H1 (cell line): ENCODE results near the gene YAP1.

Experiments
- BCL11A ChIP-seq, 2 experiments: IDR thresholded peaks; one replicate each; pipeline ENCODE4 v1.6.1; 2011; ENCODE audit warnings: low read depth in 2 of 2, low read length in 2 of 2, mild to moderate bottlenecking in 2 of 2
- CHD1 ChIP-seq: IDR thresholded peaks from 2 replicates; pipeline ENCODE4 v1.6.1; 2012; ENCODE audit warnings: low read depth, low read length, improper control_type of control experiment
- CTCF ChIP-seq, 3 experiments: IDR thresholded peaks; 1 replicate in 2 of 3; 2 replicates in 1 of 3; pipeline versions ENCODE4 v1.5.1 to v1.6.1; 2011; ENCODE audit warnings: low read length in 3 of 3, mild to moderate bottlenecking in 3 of 3, inconsistent platforms in 2 of 3, low read depth in 1 of 3, moderate library complexity in 1 of 3; ENCODE audit not compliant: insufficient read depth in 1 of 3; ENCODE audit errors: control extremely low read depth in 1 of 3
- EZH2 ChIP-seq: fragments of 200-600 bp; sonication (generic); IDR thresholded peaks from 2 replicates; pipeline ENCODE4 v1.7.1; 2012; ENCODE audit warnings: low read depth, mild to moderate bottlenecking, moderate library complexity, low read length, inconsistent platforms; ENCODE audit not compliant: severe bottlenecking
- NRF1 ChIP-seq: IDR thresholded peaks from 2 replicates; pipeline ENCODE4 v1.6.1; 2011; ENCODE audit warnings: mild to moderate bottlenecking, low read depth, low read length, improper control_type of control experiment
- POLR2A ChIP-seq, 2 experiments: IDR thresholded peaks; 1 replicate in 1 of 2; 2 replicates in 1 of 2; pipeline ENCODE4 v1.6.1; 2011; ENCODE audit warnings: low read depth in 2 of 2, low read length in 2 of 2, mild to moderate bottlenecking in 2 of 2; ENCODE audit errors: control extremely low read depth in 1 of 2
- POLR2AphosphoS5 ChIP-seq: IDR thresholded peaks from 2 replicates; pipeline ENCODE4 v1.6.1; 2011; ENCODE audit warnings: low read depth, low read length
- SAP30 ChIP-seq: fragments of 300-600 bp; sonication (generic); IDR thresholded peaks from 2 replicates; pipeline ENCODE4 v1.7.1; 2012; ENCODE audit warnings: low read length, moderate library complexity, mild to moderate bottlenecking, inconsistent platforms; ENCODE audit not compliant: insufficient read depth, insufficient replicate concordance
- SIN3A ChIP-seq, 2 experiments: IDR thresholded peaks in 1 of 2; conservative IDR thresholded peaks in 1 of 2; 2 replicates each; pipeline ENCODE4 v1.6.1; 2011 to 2012; ENCODE audit warnings: low read length in 2 of 2, improper control_type of control experiment in 1 of 2, low read depth in 1 of 2, mild to moderate bottlenecking in 1 of 2
- USF2 ChIP-seq: IDR thresholded peaks from 2 replicates; pipeline ENCODE4 v1.6.1; 2011; ENCODE audit warnings: low read length, improper control_type of control experiment
- YY1 ChIP-seq: IDR thresholded peaks from 2 replicates; pipeline ENCODE4 v1.6.1; 2011; ENCODE audit warnings: low read depth, mild to moderate bottlenecking, low read length

- TF ChIP-seq EZH2 (no peak), CTCF (IDR thresholded peaks at IDR 0.05; ENCODE audit: control extremely low read depth in 1 of 3, insufficient read depth in 1 of 3, low read depth in 1 of 3, low read length in 3 of 3) (no peak), CHD1 (no peak), USF2 (no peak), SIN3A (conservative IDR thresholded peaks at IDR 0.05 in 1 of 2, IDR thresholded peaks at IDR 0.05 in 1 of 2; ENCODE audit: low read depth in 1 of 2, low read length in 2 of 2) (no peak), YY1 (no peak), POLR2A (IDR thresholded peaks at IDR 0.05; ENCODE audit: control extremely low read depth in 1 of 2, low read depth in 2 of 2, low read length in 2 of 2) (no peak), BCL11A (IDR thresholded peaks at IDR 0.05; ENCODE audit: low read depth in 2 of 2, low read length in 2 of 2) (no peak), POLR2AphosphoS5 (no peak), NRF1 (no peak), SAP30 (no peak)
These were observed 1.4 kb upstream of the YAP1 start for GRCh38 chr11:102108734-102109440.
